PC-3 (cell line): Measurements from ENCODE around the gene MAST4.

ENCODE experiments used
- EZH2 ChIP-seq: fragments of 300-600 bp; sonication (generic); IDR thresholded peaks from one replicate; pipeline ENCODE4 v1.6.1; 2017; ENCODE audit warnings: antibody characterized with exemption, mild to moderate bottlenecking, low read length; ENCODE audit not compliant: unreplicated experiment
- EZH2phosphoT487 ChIP-seq: fragments of 300-600 bp; sonication (generic); IDR thresholded peaks from 2 replicates; pipeline ENCODE4 v1.6.1; 2018; ENCODE audit warnings: mild to moderate bottlenecking, antibody characterized with exemption, low read length, borderline replicate concordance
- TF ChIP-seq, protein P1 (sequence below): fragments of 300-600 bp; sonication (generic); conservative IDR thresholded peaks from 2 replicates; pipeline ENCODE4 v1.5.1; 2017; ENCODE audit warnings: antibody characterized with exemption, low read depth, mild to moderate bottlenecking, low read length

DNA sequence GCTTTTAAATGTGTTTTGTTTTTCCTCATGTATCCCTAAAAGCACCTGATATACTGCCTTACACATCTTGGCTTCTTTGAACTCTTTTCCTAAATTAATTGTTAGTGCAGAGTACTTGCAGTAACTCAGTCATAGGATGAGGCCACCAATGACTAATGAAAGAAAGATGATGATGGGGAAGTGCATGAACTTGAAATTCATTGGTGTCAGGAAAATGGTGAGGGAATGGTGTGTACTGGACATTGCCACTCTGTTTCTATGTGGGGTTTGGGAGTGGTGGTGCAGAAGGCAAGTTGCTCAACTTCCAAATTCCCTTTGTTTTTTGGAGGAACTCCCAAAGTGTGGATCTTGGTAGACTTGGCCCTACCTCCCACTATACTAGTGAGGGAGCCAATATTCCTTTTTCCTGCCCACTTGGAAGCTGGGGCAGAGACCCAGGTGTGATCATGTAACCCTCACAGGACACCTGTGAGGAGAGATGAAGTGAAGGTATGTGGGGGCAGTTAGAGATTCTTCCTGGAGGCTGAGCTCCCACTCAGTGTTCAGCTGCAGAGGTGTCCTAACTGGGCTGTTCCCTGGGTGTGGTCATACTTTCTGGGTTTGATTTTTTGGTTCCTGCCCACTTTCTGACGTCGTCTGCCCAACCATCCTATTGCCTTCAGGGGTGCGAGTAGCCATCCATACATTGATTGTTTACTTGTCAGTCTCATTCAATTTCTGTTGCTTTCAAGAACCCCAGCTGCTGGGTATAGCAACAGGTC, 298.5 kb downstream of the MAST4 start:
- no peak for TF ChIP-seq EZH2
- TF ChIP-seq, protein P1, sequence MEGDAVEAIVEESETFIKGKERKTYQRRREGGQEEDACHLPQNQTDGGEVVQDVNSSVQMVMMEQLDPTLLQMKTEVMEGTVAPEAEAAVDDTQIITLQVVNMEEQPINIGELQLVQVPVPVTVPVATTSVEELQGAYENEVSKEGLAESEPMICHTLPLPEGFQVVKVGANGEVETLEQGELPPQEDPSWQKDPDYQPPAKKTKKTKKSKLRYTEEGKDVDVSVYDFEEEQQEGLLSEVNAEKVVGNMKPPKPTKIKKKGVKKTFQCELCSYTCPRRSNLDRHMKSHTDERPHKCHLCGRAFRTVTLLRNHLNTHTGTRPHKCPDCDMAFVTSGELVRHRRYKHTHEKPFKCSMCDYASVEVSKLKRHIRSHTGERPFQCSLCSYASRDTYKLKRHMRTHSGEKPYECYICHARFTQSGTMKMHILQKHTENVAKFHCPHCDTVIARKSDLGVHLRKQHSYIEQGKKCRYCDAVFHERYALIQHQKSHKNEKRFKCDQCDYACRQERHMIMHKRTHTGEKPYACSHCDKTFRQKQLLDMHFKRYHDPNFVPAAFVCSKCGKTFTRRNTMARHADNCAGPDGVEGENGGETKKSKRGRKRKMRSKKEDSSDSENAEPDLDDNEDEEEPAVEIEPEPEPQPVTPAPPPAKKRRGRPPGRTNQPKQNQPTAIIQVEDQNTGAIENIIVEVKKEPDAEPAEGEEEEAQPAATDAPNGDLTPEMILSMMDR, result no peak
- no peak for TF ChIP-seq EZH2phosphoT487
